BJ (cell line): ENCODE data around the gene FRMPD3. TPM values are rescaled to one million over a fixed set of nuclear protein-coding genes. Genes with fewer than 3 reads are reported as not detected.

Experiments
- CTCF ChIA-PET: fragments of 350-600 bp; formaldehyde crosslinking; extraction: SDS; loops from one replicate; lab custom pipeline; 2021; ENCODE audit warnings: antibody characterized with exemption, inconsistent platforms; lab: Yijun Ruan, JAX
- POLR2A ChIA-PET: fragments of 300-600 bp; sonication (Branson Sonifier 250); formaldehyde crosslinking; extraction: SDS; loops from one replicate; lab custom pipeline; 2021; ENCODE audit warnings: antibody characterized with exemption; lab: Charles Lee
- DNase-seq: peaks from one replicate; pipeline ENCODE4 v3.0.0-alpha.2; 2011; ENCODE audit warnings: low read depth
- H3K27me3 ChIP-seq: 2 replicates; pipeline ENCODE4 v1.6.0; 2011; ENCODE audit warnings: low read length; ENCODE audit not compliant: control insufficient read depth, insufficient read depth
- H3K36me3 ChIP-seq: 2 replicates; pipeline ENCODE4 v1.5.1; 2011; ENCODE audit warnings: low read length; ENCODE audit not compliant: control insufficient read depth, insufficient read depth
- H3K4me3 ChIP-seq: 2 replicates; pipeline ENCODE4 v1.5.1; 2011; ENCODE audit warnings: low read depth, mild to moderate bottlenecking, control low read depth, low read length
- polyA plus RNA-seq: library from polyadenylated mRNA; depleted of rRNA; stranded (reverse); fragments of >200 nt; gene quantifications from 2 replicates; pipeline ENCODE4 v1.2.3, GENCODE V29; 2011
- TF ChIP-seq, protein P1 (sequence below): IDR thresholded peaks from 2 replicates; pipeline ENCODE4 v1.5.1; 2011; ENCODE audit warnings: low read depth, mild to moderate bottlenecking, control low read depth, inconsistent platforms, low read length, moderate library complexity; ENCODE audit not compliant: insufficient read depth

The FRMPD3 gene
- polyA plus RNA-seq, 1 experiment = 0.02 TPM

DNA sequence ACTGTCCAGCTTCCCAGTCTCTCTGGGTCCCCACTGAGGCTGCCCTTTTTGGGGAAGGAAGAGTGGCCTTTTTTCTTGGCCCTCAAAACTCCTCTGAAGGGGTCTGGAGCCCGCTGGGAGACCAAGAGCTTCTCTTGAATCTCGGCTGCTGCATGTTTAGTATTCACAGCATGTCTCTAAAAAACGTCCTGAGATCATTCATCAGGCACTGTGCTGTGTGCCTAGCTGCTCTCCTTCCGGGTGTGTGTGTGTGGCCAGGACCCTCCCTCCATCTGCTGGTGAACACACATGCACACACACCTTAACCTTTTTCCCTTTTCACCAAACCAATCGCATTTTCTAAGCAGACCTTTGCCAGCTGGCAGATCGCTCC lies 841 bp upstream of the FRMPD3 start:
- DNase-seq = no peak
- TF ChIP-seq, protein P1, sequence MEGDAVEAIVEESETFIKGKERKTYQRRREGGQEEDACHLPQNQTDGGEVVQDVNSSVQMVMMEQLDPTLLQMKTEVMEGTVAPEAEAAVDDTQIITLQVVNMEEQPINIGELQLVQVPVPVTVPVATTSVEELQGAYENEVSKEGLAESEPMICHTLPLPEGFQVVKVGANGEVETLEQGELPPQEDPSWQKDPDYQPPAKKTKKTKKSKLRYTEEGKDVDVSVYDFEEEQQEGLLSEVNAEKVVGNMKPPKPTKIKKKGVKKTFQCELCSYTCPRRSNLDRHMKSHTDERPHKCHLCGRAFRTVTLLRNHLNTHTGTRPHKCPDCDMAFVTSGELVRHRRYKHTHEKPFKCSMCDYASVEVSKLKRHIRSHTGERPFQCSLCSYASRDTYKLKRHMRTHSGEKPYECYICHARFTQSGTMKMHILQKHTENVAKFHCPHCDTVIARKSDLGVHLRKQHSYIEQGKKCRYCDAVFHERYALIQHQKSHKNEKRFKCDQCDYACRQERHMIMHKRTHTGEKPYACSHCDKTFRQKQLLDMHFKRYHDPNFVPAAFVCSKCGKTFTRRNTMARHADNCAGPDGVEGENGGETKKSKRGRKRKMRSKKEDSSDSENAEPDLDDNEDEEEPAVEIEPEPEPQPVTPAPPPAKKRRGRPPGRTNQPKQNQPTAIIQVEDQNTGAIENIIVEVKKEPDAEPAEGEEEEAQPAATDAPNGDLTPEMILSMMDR = no peak

DNA sequence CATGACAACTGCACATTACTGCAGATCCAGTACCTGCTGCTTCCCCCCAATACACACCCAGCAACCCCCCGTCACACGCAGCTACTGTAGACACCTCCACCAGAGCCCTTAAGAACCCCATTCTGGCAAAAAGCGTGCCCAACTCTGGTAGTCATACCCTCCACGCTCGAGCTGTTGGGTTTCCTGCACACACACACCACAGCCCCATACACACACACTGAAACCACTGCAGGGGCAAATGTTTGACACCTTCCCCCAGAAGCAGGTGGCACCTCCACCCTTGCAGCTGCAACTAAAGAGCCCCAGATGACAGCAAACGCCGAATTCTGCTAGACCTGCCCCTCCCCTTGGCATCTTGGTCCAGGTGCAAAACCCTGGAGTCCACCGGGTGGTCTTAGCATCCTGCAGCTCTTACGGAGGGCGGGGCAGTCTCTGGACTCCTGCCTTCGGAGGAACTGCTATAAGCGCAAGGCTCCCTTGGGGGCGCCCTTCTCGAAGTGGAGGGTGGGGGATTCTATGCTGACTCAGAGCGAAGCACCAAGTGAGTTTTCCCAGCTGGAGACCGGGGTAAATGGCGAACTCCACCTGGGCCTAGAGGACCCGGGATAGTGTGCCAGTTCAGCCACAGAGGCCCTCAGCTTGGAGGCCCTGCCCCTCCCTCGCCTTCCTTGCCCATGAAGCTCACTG lies 1.5 kb downstream of the FRMPD3 start:
- no peaks in the 10 kb centered on the region for H3K36me3 ChIP-seq
- H3K4me3 ChIP-seq = no peak overlapping the region
- TF ChIP-seq, protein P1 = no peak
- DNase-seq = no peak
- H3K27me3 ChIP-seq = peaks cover 15% of the 10 kb centered on the region
- POLR2A ChIA-PET = no interaction called here
- CTCF ChIA-PET = interaction anchor here (1.0 kb wide), 2 partner anchors 10 to 24 kb away, joined by 3 read pairs; no protein-coding TSS in a partner anchor

More for the DNA sequence above, 841 bp upstream of the FRMPD3 start:
- H3K27me3 ChIP-seq = peaks cover 15% of the 10 kb centered on the region
- no peaks in the 10 kb centered on the region for H3K36me3 ChIP-seq
- H3K4me3 ChIP-seq = no peak overlapping the region
- ChIA-PET POLR2A (no interaction called here), CTCF (interaction anchor here (1.0 kb wide), 1 partner anchor 12 kb away, joined by 3 read pairs; no protein-coding TSS in a partner anchor)

DNA sequence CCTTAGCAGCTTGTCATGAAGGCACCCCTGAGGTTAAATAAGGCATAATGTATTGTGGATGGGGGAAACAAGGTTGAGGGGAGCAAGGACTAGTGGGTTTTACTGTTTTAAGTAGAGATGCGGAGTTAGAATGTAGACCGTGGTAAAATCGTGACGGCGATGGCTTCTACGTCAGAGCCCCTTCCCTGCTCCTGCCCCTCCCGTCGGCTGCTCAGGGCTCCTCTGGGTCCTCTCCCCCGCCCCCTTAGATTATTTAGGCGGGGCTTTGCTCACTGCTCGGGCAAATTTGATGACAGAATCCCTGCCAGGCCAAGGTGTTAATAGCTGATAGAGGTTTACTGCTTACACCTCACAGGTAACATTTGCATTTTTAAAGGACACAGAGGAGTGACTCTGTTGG lies 2.3 kb downstream of the FRMPD3 start:
- no peak for DNase-seq
- Histone ChIP-seq H3K4me3 (no peak overlapping the region), H3K36me3 (no peaks in the 10 kb centered on the region), H3K27me3 (peaks cover 13% of the 10 kb centered on the region)
- CTCF ChIA-PET = interaction anchor here (1.0 kb wide), 1 partner anchor 23 kb away, joined by 3 read pairs; no protein-coding TSS in a partner anchor
- POLR2A ChIA-PET = no interaction called here
- TF ChIP-seq, protein P1 = no peak

DNA sequence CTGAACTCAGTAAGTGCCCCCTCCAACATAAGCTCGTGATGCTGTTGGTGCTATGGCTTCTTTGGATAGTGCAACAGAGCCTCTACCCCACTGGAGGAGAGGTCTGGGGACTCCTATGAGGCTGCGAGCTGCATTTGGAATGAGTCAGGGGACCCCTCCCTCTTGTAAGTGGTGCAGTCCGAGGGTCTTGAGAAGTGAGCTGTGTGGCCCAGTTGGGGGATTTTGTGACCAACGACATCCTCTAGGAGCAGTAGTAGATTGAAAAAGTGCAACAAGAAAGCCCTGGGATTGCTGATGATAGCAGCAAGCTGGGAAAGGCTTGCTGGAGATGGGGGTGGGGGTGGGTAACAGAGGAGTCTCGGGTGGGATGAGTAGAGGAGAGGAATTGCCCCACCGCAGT lies 3.1 kb downstream of the FRMPD3 start:
- DNase-seq = no peak
- Histone ChIP-seq H3K4me3 (no peak overlapping the region), H3K27me3 (peaks cover 13% of the 10 kb centered on the region; the same call in 1 of the 2 replicates), H3K36me3 (no peaks in the 10 kb centered on the region)
- ChIA-PET CTCF (no interaction called here), POLR2A (no interaction called here)
- TF ChIP-seq, protein P1 = no peak

DNA sequence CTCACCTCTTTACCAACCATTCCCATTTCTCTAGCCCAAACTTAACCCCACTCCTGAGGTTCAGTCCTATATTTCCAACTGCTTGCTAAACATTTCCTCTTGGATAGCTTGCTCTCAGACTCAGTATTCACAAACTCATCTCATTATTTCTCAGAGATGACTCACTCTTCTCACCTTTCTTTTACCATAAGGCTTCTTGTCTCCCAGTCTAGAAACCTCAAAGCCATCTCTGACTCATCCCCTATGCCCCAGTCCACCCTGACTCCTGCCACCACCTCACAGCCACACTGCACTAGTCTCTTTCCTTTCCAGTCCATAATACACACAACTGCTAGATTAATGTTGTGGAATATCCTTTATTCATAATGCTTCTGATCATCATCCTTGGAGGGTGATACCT lies 4.8 kb downstream of the FRMPD3 start:
- CTCF ChIA-PET = no interaction called here
- H3K4me3 ChIP-seq = no peak overlapping the region
- DNase-seq = no peak
- peaks cover 11% of the 10 kb centered on the region; the same call in 1 of the 2 replicates for H3K27me3 ChIP-seq
- H3K36me3 ChIP-seq = no peaks in the 10 kb centered on the region
- TF ChIP-seq, protein P1 = no peak
- POLR2A ChIA-PET = no interaction called here
